ENCODE data around the gene IFITM5.

IFITM5 gene

GRCh38 chr11:250740-251299, 48.5 kb downstream of the IFITM5 start:
- TF ChIP-seq SIN3A (IDR thresholded peaks at IDR 0.05; ENCODE audit: borderline replicate concordance, insufficient read depth, low read length): no peak
- TF ChIP-seq, protein P1, sequence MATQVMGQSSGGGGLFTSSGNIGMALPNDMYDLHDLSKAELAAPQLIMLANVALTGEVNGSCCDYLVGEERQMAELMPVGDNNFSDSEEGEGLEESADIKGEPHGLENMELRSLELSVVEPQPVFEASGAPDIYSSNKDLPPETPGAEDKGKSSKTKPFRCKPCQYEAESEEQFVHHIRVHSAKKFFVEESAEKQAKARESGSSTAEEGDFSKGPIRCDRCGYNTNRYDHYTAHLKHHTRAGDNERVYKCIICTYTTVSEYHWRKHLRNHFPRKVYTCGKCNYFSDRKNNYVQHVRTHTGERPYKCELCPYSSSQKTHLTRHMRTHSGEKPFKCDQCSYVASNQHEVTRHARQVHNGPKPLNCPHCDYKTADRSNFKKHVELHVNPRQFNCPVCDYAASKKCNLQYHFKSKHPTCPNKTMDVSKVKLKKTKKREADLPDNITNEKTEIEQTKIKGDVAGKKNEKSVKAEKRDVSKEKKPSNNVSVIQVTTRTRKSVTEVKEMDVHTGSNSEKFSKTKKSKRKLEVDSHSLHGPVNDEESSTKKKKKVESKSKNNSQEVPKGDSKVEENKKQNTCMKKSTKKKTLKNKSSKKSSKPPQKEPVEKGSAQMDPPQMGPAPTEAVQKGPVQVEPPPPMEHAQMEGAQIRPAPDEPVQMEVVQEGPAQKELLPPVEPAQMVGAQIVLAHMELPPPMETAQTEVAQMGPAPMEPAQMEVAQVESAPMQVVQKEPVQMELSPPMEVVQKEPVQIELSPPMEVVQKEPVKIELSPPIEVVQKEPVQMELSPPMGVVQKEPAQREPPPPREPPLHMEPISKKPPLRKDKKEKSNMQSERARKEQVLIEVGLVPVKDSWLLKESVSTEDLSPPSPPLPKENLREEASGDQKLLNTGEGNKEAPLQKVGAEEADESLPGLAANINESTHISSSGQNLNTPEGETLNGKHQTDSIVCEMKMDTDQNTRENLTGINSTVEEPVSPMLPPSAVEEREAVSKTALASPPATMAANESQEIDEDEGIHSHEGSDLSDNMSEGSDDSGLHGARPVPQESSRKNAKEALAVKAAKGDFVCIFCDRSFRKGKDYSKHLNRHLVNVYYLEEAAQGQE (IDR thresholded peaks at IDR 0.05; ENCODE audit: insufficient read depth in 1 of 2, low read depth in 2 of 2, low read length in 2 of 2): no peak
- no peak for TF ChIP-seq POLR2AphosphoS5 (IDR thresholded peaks at IDR 0.05; ENCODE audit: low read depth, low read length)
- TF ChIP-seq TAF1 (IDR thresholded peaks at IDR 0.05; ENCODE audit: borderline replicate concordance, insufficient read depth, low read length): no peak
- TF ChIP-seq FOXP2 (optimal IDR thresholded peaks at IDR 0.05; ENCODE audit: borderline replicate concordance, extremely low read depth, extremely low read length, insufficient read depth): no peak

DNA sequence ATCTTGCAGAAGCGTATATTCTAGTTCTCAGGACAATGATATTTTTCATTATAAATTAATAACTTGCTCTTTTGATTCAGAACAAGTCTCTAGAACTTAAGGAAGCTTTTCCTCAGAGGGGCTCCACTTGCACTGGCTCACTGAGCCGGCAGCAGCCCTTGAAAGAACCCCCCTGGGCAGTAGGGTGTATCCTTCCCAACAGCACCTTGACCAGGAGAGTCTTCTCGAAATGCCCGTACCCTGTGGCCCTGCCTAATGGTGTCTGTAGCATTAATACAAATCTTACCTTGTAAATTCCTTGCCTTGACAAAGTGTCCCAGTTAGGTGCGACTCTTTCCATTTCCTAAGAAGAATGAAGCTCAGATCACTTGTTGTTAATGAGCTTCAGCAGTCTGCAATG, 49.1 kb downstream of the IFITM5 start:
- TF ChIP-seq POLR2AphosphoS5 (IDR thresholded peaks at IDR 0.05; ENCODE audit: low read depth, low read length) (no peak), SIN3A (IDR thresholded peaks at IDR 0.05; ENCODE audit: borderline replicate concordance, insufficient read depth, low read length) (no peak), TAF1 (IDR thresholded peaks at IDR 0.05; ENCODE audit: borderline replicate concordance, insufficient read depth, low read length) (no peak), FOXP2 (optimal IDR thresholded peaks at IDR 0.05; ENCODE audit: borderline replicate concordance, extremely low read depth, extremely low read length, insufficient read depth) (no peak)
- TF ChIP-seq, protein P1 (IDR thresholded peaks at IDR 0.05; ENCODE audit: insufficient read depth in 1 of 2, low read depth in 2 of 2, low read length in 2 of 2): no peak

- TF ChIP-seq POLR2AphosphoS5 (IDR thresholded peaks at IDR 0.05; ENCODE audit: low read depth, low read length) (no peak; the same call in 1 of the 2 replicates), SIN3A (IDR thresholded peaks at IDR 0.05; ENCODE audit: borderline replicate concordance, insufficient read depth, low read length) (no peak), TAF1 (IDR thresholded peaks at IDR 0.05; ENCODE audit: borderline replicate concordance, insufficient read depth, low read length) (no peak), FOXP2 (optimal IDR thresholded peaks at IDR 0.05; ENCODE audit: borderline replicate concordance, extremely low read depth, extremely low read length, insufficient read depth) (no peak)
- TF ChIP-seq, protein P1 (IDR thresholded peaks at IDR 0.05; ENCODE audit: insufficient read depth in 1 of 2, low read depth in 2 of 2, low read length in 2 of 2): no peak
Measured at GRCh38 chr11:249062-249461, 50.3 kb downstream of the IFITM5 start.

Data from PFSK-1 (cell line).